Vagina (tissue), 2 donors: ENCODE data around the gene TNRC6C. TPM values are rescaled to one million over a fixed set of nuclear protein-coding genes. Genes with fewer than 3 reads are reported as not detected.

Experiments
- DNase-seq, 2 donors: peaks; one replicate each; pipeline ENCODE4 v3.0.0-alpha.2; 2017; ENCODE audit errors: extremely low spot score in 2 of 2
- H3K27ac ChIP-seq: fragments of 200-600 bp; sonication (generic); one replicate; pipeline ENCODE4 v1.5.1; 2019
- H3K27me3 ChIP-seq: fragments of 200-600 bp; sonication (generic); one replicate; pipeline ENCODE4 v1.5.1; 2019
- H3K36me3 ChIP-seq, 2 donors: fragments of 200-600 bp; sonication (generic); one replicate each; pipeline ENCODE4 v1.5.1; 2017 to 2019
- H3K4me1 ChIP-seq: fragments of 200-600 bp; sonication (generic); one replicate; pipeline ENCODE4 v1.5.1; 2019
- H3K4me3 ChIP-seq, 2 donors: fragments of 200-600 bp; sonication (generic); 1 replicate in 1 of 2; 2 replicates in 1 of 2; pipeline ENCODE4 v1.5.1; 2016 to 2019
- H3K9me3 ChIP-seq: fragments of 200-600 bp; sonication (generic); one replicate; pipeline ENCODE4 v1.5.1; 2019
- CTCF ChIP-seq, 3 experiments: fragments of 450-650 bp in 2 of 3; fragments of 200-600 bp in 1 of 3; sonication (generic) in 1 of 3; IDR thresholded peaks; one replicate each; pipeline ENCODE4 v1.5.1; 2017 to 2019; ENCODE audit warnings: antibody characterized with exemption in 3 of 3, mild to moderate bottlenecking in 2 of 3, moderate library complexity in 2 of 3
- POLR2A ChIP-seq, 2 donors: fragments of 450-650 bp; IDR thresholded peaks; one replicate each; pipeline ENCODE4 v1.6.1; 2017; ENCODE audit warnings: antibody characterized with exemption in 2 of 2, mild to moderate bottlenecking in 2 of 2, moderate library complexity in 2 of 2
- POLR2AphosphoS5 ChIP-seq, 2 donors: sonication (generic); formaldehyde crosslinking; IDR thresholded peaks; one replicate each; pipeline ENCODE4 v1.9.0; 2017; ENCODE audit warnings: antibody characterized with exemption in 2 of 2, mild to moderate bottlenecking in 2 of 2, low read depth in 1 of 2; ENCODE audit not compliant: insufficient read depth in 1 of 2
- intact Hi-C: fragments of 100-400 bp; cut with DNase I; formaldehyde crosslinking; loops from one replicate; pipeline ENCODE4 v1.15.1; 2023
- total RNA-seq: library from RNA; depleted of rRNA; stranded (reverse); fragments of >200 nt; gene quantifications from one replicate; pipeline ENCODE4 v1.2.3, GENCODE V29; 2016

Gene TNRC6C
- total RNA-seq, 1 donor from 2014 or later = 14.7 TPM

- no peaks in the 10 kb centered on the region for H3K27me3 ChIP-seq
- H3K4me1 ChIP-seq = no peaks in the 10 kb centered on the region
- no peaks in the 10 kb centered on the region for H3K9me3 ChIP-seq
- H3K27ac ChIP-seq = no peak overlapping the region
- TF ChIP-seq POLR2AphosphoS5 (IDR thresholded peaks at IDR 0.05; ENCODE audit: insufficient read depth in 1 of 2, low read depth in 1 of 2) = no peak
- TF ChIP-seq POLR2A (IDR thresholded peaks at IDR 0.05) = no peak
- no peak for TF ChIP-seq CTCF (IDR thresholded peaks at IDR 0.05)
- peaks cover 4 to 60% of the 10 kb centered on the region in 2 donors for H3K36me3 ChIP-seq
- no peak overlapping the region for H3K4me3 ChIP-seq
- intact Hi-C loops = no loop called here
- DNase-seq = no peak
Measured at GRCh38 chr17:78101112-78101511, 142.6 kb downstream of the TNRC6C start.

GRCh38 chr17:78101542-78101941 is 143.0 kb downstream of the TNRC6C start:
- Histone ChIP-seq H3K4me3 (no peak overlapping the region), H3K27me3 (no peaks in the 10 kb centered on the region), H3K9me3 (no peaks in the 10 kb centered on the region), H3K36me3 (peaks cover 4 to 56% of the 10 kb centered on the region in 2 donors), H3K4me1 (no peaks in the 10 kb centered on the region), H3K27ac (no peak overlapping the region)
- TF ChIP-seq POLR2AphosphoS5 (IDR thresholded peaks at IDR 0.05; ENCODE audit: insufficient read depth in 1 of 2, low read depth in 1 of 2) (no peak), CTCF (IDR thresholded peaks at IDR 0.05) (no peak), POLR2A (IDR thresholded peaks at IDR 0.05) (no peak)
- intact Hi-C loops = no loop called here
- DNase-seq = no peak

DNA sequence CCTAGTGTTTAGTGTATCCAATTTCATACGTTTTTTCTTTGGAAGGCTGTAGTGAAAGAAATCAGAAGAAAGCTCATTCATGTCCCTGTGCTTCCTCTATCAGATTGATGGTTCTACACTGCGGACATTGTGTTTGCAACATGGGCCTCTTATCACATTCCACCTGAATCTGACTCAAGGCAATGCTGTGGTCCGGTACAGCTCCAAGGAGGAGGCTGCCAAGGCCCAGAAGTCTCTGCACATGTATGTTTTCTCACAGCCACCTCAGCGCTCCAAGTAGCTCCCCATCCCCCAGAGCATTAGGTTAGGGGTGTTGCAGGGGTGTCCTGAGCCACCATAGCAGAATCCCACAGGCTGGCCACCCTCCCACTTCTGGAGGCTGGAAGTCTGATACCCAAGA is 144.8 kb downstream of the TNRC6C start:
- no peaks in the 10 kb centered on the region for H3K27me3 ChIP-seq
- TF ChIP-seq CTCF (IDR thresholded peaks at IDR 0.05) = no peak
- no peak for TF ChIP-seq POLR2A (IDR thresholded peaks at IDR 0.05)
- no peak for TF ChIP-seq POLR2AphosphoS5 (IDR thresholded peaks at IDR 0.05; ENCODE audit: insufficient read depth in 1 of 2, low read depth in 1 of 2)
- H3K4me3 ChIP-seq = no peak overlapping the region
- DNase-seq = no peak
- peaks cover under 1 to 44% of the 10 kb centered on the region in 2 donors for H3K36me3 ChIP-seq
- intact Hi-C loops = no loop called here
- H3K27ac ChIP-seq = no peak overlapping the region
- H3K4me1 ChIP-seq = no peaks in the 10 kb centered on the region
- no peaks in the 10 kb centered on the region for H3K9me3 ChIP-seq

DNA sequence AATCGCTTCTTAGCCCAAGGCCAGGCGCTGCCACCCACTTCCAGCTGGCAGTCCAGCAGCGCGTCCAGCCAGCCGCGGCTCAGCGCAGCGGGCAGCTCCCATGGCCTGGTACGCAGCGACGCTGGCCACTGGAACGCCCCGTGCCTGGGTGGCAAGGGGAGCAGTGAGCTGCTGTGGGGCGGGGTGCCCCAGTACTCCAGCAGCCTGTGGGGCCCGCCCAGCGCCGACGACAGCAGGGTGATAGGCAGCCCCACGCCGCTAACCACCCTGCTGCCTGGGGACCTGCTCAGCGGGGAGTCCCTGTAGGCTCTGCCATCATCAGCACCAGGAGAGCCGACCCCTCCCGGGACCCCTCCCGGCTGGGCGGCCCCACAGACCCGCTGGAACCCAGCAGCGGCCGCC is 146.0 kb downstream of the TNRC6C start:
- TF ChIP-seq CTCF (IDR thresholded peaks at IDR 0.05) (no peak), POLR2AphosphoS5 (IDR thresholded peaks at IDR 0.05; ENCODE audit: insufficient read depth in 1 of 2, low read depth in 1 of 2) (no peak), POLR2A (IDR thresholded peaks at IDR 0.05) (no peak)
- H3K27ac ChIP-seq = no peak overlapping the region

GRCh38 chr17:78105101-78105500 is 146.6 kb downstream of the TNRC6C start:
- Histone ChIP-seq H3K27me3 (no peaks in the 10 kb centered on the region), H3K4me1 (no peaks in the 10 kb centered on the region), H3K4me3 (no peak overlapping the region), H3K27ac (no peak overlapping the region), H3K36me3 (peaks cover 0 to 26% of the 10 kb centered on the region in 2 donors), H3K9me3 (no peaks in the 10 kb centered on the region)
- no peak for DNase-seq
- TF ChIP-seq CTCF (IDR thresholded peaks at IDR 0.05) (no peak), POLR2AphosphoS5 (IDR thresholded peaks at IDR 0.05; ENCODE audit: insufficient read depth in 1 of 2, low read depth in 1 of 2) (no peak), POLR2A (IDR thresholded peaks at IDR 0.05) (no peak)
- intact Hi-C loops = no loop called here

More for the DNA sequence above, 146.0 kb downstream of the TNRC6C start:
- H3K36me3 ChIP-seq = peaks cover 0 to 32% of the 10 kb centered on the region in 2 donors
- H3K4me3 ChIP-seq = no peak overlapping the region
- H3K9me3 ChIP-seq = no peaks in the 10 kb centered on the region
- no peaks in the 10 kb centered on the region for H3K27me3 ChIP-seq
- no peak for DNase-seq
- H3K4me1 ChIP-seq = no peaks in the 10 kb centered on the region
- intact Hi-C loops = no loop called here
